ENCODE data around the gene FBXW8. TPM values are rescaled to one million over a fixed set of nuclear protein-coding genes. Genes with fewer than 3 reads are reported as not detected.

FBXW8 gene
- total and polyA plus RNA-seq, 2 donors (not counting 1 experiment from before 2014, with no cell fraction given), result 12.1 to 23.5 TPM

DNA sequence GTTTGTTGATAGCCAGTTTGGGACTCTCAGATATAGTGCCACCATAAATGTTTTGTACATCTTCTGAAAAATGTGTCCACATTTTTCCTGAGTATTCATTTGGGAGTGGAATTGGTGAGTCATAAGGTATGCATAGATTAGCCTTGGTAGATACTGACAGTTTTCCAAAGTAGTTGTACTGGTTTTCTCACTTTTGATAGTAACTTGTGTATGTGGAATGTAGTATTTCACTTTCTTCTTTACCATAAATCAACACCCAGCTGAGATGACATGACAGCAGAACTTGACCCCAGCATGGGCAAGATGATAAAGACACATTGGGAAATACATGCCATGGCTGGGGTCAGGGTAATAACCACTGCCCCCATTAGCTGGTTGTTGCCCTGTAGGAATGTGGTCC lies 5.4 kb downstream of the FBXW8 start:
- H3K36me3 ChIP-seq (replicated peaks in 1 of 2; ENCODE audit: control extremely low read depth in 1 of 2, control insufficient read depth in 1 of 2, extremely low read depth in 1 of 2, insufficient read depth in 2 of 2, low read length in 1 of 2), result peaks cover 0 to 2% of the 10 kb centered on the region in 2 experiments
- H3K9me3 Mint-ChIP-seq (ENCODE audit: insufficient read depth), result no peaks in the 10 kb centered on the region
- no peaks in the 10 kb centered on the region for H3K9me3 ChIP-seq (ENCODE audit: control extremely low read depth in 1 of 3, control insufficient read depth in 2 of 3, insufficient read depth in 1 of 3, low read length in 2 of 3)
- H3K4me2 ChIP-seq (replicated peaks; ENCODE audit: low read depth, low read length, poor library complexity, severe bottlenecking), result no peak overlapping the region
- H3K4me3 Mint-ChIP-seq, result no peak overlapping the region
- H3K9ac ChIP-seq (ENCODE audit: low read length), result no peak overlapping the region
- intact Hi-C loops (cut with micrococcal nuclease), result no loop called here
- peaks cover 75% of the 10 kb centered on the region for H3K4me1 Mint-ChIP-seq
- H3K27me3 ChIP-seq (replicated peaks in 1 of 4; ENCODE audit: control extremely low read depth in 1 of 4, control insufficient read depth in 3 of 4, insufficient read depth in 4 of 4, low read length in 3 of 4), result no peaks in the 10 kb centered on the region
- H2AFZ ChIP-seq (ENCODE audit: insufficient read depth, low read depth, low read length, poor library complexity, severe bottlenecking), result no peak overlapping the region
- H3K4me3 ChIP-seq (ENCODE audit: control extremely low read depth in 1 of 5, extremely low read depth in 1 of 5, insufficient read depth in 1 of 5, low read depth in 2 of 5, low read length in 4 of 5), result no peak overlapping the region
- no peak overlapping the region for H3K27ac ChIP-seq (ENCODE audit: low read length in 2 of 2)
- DNase-seq (no peak), ATAC-seq (ENCODE audit: low read depth) (no peak)
- H4K20me1 ChIP-seq (ENCODE audit: control insufficient read depth, insufficient read depth, low read length, poor library complexity, severe bottlenecking), result peaks cover 20% of the 10 kb centered on the region
- peaks cover 40% of the 10 kb centered on the region in 2 donors for H3K4me1 ChIP-seq (ENCODE audit: control insufficient read depth in 2 of 2, insufficient read depth in 2 of 2, low read length in 2 of 2)
- H3K27ac Mint-ChIP-seq, result no peak overlapping the region
- CTCF ChIA-PET, result interaction anchor here (1.0 kb wide), 1 partner anchor 34 kb away, joined by 3 read pairs; no protein-coding TSS in a partner anchor
- POLR2A ChIA-PET, result interaction anchor here (1.0 kb wide), 1 partner anchor 32 kb away, joined by 3 read pairs; no protein-coding TSS in a partner anchor
- no peaks in the 10 kb centered on the region for H3K27me3 Mint-ChIP-seq
- TF ChIP-seq, protein P1, sequence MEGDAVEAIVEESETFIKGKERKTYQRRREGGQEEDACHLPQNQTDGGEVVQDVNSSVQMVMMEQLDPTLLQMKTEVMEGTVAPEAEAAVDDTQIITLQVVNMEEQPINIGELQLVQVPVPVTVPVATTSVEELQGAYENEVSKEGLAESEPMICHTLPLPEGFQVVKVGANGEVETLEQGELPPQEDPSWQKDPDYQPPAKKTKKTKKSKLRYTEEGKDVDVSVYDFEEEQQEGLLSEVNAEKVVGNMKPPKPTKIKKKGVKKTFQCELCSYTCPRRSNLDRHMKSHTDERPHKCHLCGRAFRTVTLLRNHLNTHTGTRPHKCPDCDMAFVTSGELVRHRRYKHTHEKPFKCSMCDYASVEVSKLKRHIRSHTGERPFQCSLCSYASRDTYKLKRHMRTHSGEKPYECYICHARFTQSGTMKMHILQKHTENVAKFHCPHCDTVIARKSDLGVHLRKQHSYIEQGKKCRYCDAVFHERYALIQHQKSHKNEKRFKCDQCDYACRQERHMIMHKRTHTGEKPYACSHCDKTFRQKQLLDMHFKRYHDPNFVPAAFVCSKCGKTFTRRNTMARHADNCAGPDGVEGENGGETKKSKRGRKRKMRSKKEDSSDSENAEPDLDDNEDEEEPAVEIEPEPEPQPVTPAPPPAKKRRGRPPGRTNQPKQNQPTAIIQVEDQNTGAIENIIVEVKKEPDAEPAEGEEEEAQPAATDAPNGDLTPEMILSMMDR (IDR thresholded peaks at IDR 0.05), result no peak
- TF ChIP-seq EZH2 (IDR thresholded peaks at IDR 0.05; ENCODE audit: borderline replicate concordance, insufficient read depth, low read depth, low read length, poor library complexity, severe bottlenecking), result no peak
- H3K79me2 ChIP-seq (ENCODE audit: control insufficient read depth, insufficient read depth, low read length), result peaks cover 74% of the 10 kb centered on the region

GRCh38 chr12:116916714-116917114 lies 6.0 kb downstream of the FBXW8 start:
- peak overlapping the region; percentile 10 for H3K27ac Mint-ChIP-seq
- peaks cover 0 to 2% of the 10 kb centered on the region in 2 experiments for H3K36me3 ChIP-seq (replicated peaks in 1 of 2; ENCODE audit: control extremely low read depth in 1 of 2, control insufficient read depth in 1 of 2, extremely low read depth in 1 of 2, insufficient read depth in 2 of 2, low read length in 1 of 2)
- no peaks in the 10 kb centered on the region for H3K27me3 ChIP-seq (replicated peaks in 1 of 4; ENCODE audit: control extremely low read depth in 1 of 4, control insufficient read depth in 3 of 4, insufficient read depth in 4 of 4, low read length in 3 of 4)
- ChIA-PET CTCF (interaction anchor here (1.0 kb wide), 1 partner anchor 35 kb away, joined by 3 read pairs; no protein-coding TSS in a partner anchor), POLR2A (interaction anchor here (1.0 kb wide), 1 partner anchor 33 kb away, joined by 3 read pairs; no protein-coding TSS in a partner anchor)
- no peak overlapping the region for H3K9ac ChIP-seq (ENCODE audit: low read length)
- H3K79me2 ChIP-seq (ENCODE audit: control insufficient read depth, insufficient read depth, low read length), result peaks cover 73% of the 10 kb centered on the region
- no peaks in the 10 kb centered on the region for H3K9me3 Mint-ChIP-seq (ENCODE audit: insufficient read depth)
- no peak overlapping the region for H3K4me3 ChIP-seq (ENCODE audit: control extremely low read depth in 1 of 5, extremely low read depth in 1 of 5, insufficient read depth in 1 of 5, low read depth in 2 of 5, low read length in 4 of 5)
- peaks cover 20% of the 10 kb centered on the region for H4K20me1 ChIP-seq (ENCODE audit: control insufficient read depth, insufficient read depth, low read length, poor library complexity, severe bottlenecking)
- H3K9me3 ChIP-seq (ENCODE audit: control extremely low read depth in 1 of 3, control insufficient read depth in 2 of 3, insufficient read depth in 1 of 3, low read length in 2 of 3), result no peaks in the 10 kb centered on the region
- WGBS (ENCODE audit: insufficient coverage), result 54% methylated on average over 5 of the region's 5 CpGs
- no peak for TF ChIP-seq EZH2 (IDR thresholded peaks at IDR 0.05; ENCODE audit: borderline replicate concordance, insufficient read depth, low read depth, low read length, poor library complexity, severe bottlenecking)
- TF ChIP-seq, protein P1 (IDR thresholded peaks at IDR 0.05), result no peak
- no peak overlapping the region for H3K4me2 ChIP-seq (replicated peaks; ENCODE audit: low read depth, low read length, poor library complexity, severe bottlenecking)
- peaks cover 39% of the 10 kb centered on the region in 2 donors for H3K4me1 ChIP-seq (ENCODE audit: control insufficient read depth in 2 of 2, insufficient read depth in 2 of 2, low read length in 2 of 2)
- DNase-seq, result no peak
- ATAC-seq (ENCODE audit: low read depth), result peak; percentile 32
- no peak overlapping the region for H3K27ac ChIP-seq (ENCODE audit: low read length in 2 of 2)
- peaks cover 75% of the 10 kb centered on the region for H3K4me1 Mint-ChIP-seq
- H2AFZ ChIP-seq (ENCODE audit: insufficient read depth, low read depth, low read length, poor library complexity, severe bottlenecking), result no peak overlapping the region
- intact Hi-C loops (cut with micrococcal nuclease), result no loop called here
- no peaks in the 10 kb centered on the region for H3K27me3 Mint-ChIP-seq
- H3K4me3 Mint-ChIP-seq, result no peak overlapping the region
